Activated T-cell treated with anti-CD3 and anti-CD28 coated beads, Interleukin-2, amount 50 U/mL, for 72 hours (primary cell): Measurements from ENCODE around the gene GLMN. TPM values are rescaled to one million over a fixed set of nuclear protein-coding genes. Genes with fewer than 3 reads are reported as not detected.
"Not testable (repeated sequence)": the region's sequence is repeated elsewhere in the genome, so short reads cannot be mapped to it uniquely, and the experiment has no call there.

Experiments used
- ATAC-seq, 2 donors: fragments of 150-1000 bp; cut with Tn5 transposase; replicated peaks in 1 of 2; 2 replicates each; pipeline ENCODE4 v1.10.0; 2021; ENCODE audit warnings: moderate library complexity in 2 of 2, mild to moderate bottlenecking in 1 of 2
- DNase-seq, 2 donors: peaks; one replicate each; pipeline ENCODE4 v3.0.0; 2021 to 2022; ENCODE audit warnings: mixed read lengths in 1 of 2
- H3K27ac Mint-ChIP-seq: one replicate; pipeline ENCODE4 v1.8.0; 2022; ENCODE audit warnings: mild to moderate bottlenecking, moderate library complexity, mixed read lengths
- H3K27me3 Mint-ChIP-seq: one replicate; pipeline ENCODE4 v1.8.0; 2022; ENCODE audit warnings: low read depth, mixed read lengths
- H3K36me3 Mint-ChIP-seq, 2 donors: one replicate each; pipeline ENCODE4 v1.8.0; 2022; ENCODE audit warnings: mixed read lengths in 2 of 2, mild to moderate bottlenecking in 1 of 2; ENCODE audit not compliant: insufficient read depth in 2 of 2
- H3K4me1 Mint-ChIP-seq: one replicate; pipeline ENCODE4 v1.8.0; 2022; ENCODE audit warnings: low read depth, mixed read lengths
- H3K4me3 Mint-ChIP-seq, 2 donors: one replicate each; pipeline ENCODE4 v1.8.0; 2022; ENCODE audit warnings: mild to moderate bottlenecking in 2 of 2, mixed read lengths in 2 of 2, moderate library complexity in 2 of 2
- H3K9me3 Mint-ChIP-seq, 2 donors: one replicate each; pipeline ENCODE4 v1.8.0; 2022; ENCODE audit warnings: mixed read lengths in 2 of 2
- total RNA-seq, 2 donors: library from RNA; stranded (reverse); gene quantifications; one replicate each; pipeline ENCODE4 v1.2.3, GENCODE V29; 2022

The GLMN gene
- total RNA-seq, 2 donors from 2014 or later, result 22.3 to 27.6 TPM

- Mint-ChIP-seq H3K27me3 (no peaks in the 10 kb centered on the region), H3K4me3 (peak overlapping the region; percentile 61 to 66), H3K9me3 (peaks cover 2% of the 10 kb centered on the region in 2 donors), H3K27ac (peak overlapping the region; percentile 36), H3K36me3 (peaks cover 4 to 36% of the 10 kb centered on the region in 2 donors), H3K4me1 (peaks cover 65% of the 10 kb centered on the region)
- ATAC-seq, result peak; percentile 65 to 74
- peak; percentile 20 to 32 for DNase-seq
Observed at GRCh38 chr1:92317836-92318493, 19.2 kb upstream of the GLMN start.

DNA sequence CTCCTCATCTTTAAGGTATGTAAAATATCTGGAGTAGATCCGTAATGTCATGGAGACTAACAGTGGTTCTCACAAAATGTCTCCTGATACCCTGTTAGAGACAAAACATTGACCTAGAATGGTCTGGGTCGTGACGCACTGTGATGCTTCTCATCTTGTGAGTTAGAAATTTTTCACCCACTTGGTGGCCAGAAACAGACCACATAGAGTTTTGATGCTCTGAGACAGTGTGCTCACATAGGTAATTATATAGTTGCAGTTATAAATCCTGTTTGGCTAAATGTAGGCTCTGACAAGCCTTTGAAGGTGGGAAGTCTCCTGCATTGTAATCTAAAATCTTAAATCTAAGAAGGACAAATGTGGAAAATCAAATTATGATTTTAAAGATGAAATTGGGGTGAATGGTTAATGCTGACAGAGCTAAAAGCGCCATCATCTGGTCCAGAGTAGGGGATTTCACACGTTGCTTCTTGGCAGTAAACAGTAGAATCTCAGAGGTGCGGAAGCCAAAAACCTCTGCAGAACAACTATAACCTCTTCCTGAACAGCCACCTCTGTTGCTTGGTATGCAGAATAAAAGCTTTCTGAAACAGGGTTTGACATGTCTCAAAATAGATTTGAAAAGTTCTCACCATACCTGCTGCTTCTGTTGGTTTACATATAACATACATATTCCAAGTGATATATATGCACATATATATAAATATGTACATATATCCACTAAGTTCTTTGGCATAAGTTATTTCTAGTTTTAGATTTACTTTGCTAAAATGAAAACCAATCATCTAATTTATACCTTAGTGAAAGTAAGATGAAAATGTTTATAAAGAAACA is 17.2 kb upstream of the GLMN start:
- no peaks in the 10 kb centered on the region for H3K27me3 Mint-ChIP-seq
- ATAC-seq, result peak; percentile 89 to 94
- peak overlapping the region; percentile 71 to 93 for H3K4me3 Mint-ChIP-seq
- peak overlapping the region; percentile 96 for H3K27ac Mint-ChIP-seq
- peaks cover 2% of the 10 kb centered on the region in 2 donors for H3K9me3 Mint-ChIP-seq
- peaks cover 80% of the 10 kb centered on the region for H3K4me1 Mint-ChIP-seq
- H3K36me3 Mint-ChIP-seq, result peaks cover 8 to 33% of the 10 kb centered on the region in 2 donors
- DNase-seq, result peak; percentile 71 to 77

GRCh38 chr1:92314024-92314423 is 15.2 kb upstream of the GLMN start:
- Mint-ChIP-seq H3K4me3 (peak overlapping the region; percentile 52 to 70), H3K27me3 (no peaks in the 10 kb centered on the region), H3K9me3 (peaks cover 2% of the 10 kb centered on the region in 2 donors), H3K36me3 (peaks cover 8 to 30% of the 10 kb centered on the region in 2 donors), H3K27ac (peak overlapping the region; percentile 68), H3K4me1 (peaks cover 83% of the 10 kb centered on the region)
- DNase-seq, result peak in 1 of 2 donors; percentile 15
- peak; percentile 22 to 38 for ATAC-seq

DNA sequence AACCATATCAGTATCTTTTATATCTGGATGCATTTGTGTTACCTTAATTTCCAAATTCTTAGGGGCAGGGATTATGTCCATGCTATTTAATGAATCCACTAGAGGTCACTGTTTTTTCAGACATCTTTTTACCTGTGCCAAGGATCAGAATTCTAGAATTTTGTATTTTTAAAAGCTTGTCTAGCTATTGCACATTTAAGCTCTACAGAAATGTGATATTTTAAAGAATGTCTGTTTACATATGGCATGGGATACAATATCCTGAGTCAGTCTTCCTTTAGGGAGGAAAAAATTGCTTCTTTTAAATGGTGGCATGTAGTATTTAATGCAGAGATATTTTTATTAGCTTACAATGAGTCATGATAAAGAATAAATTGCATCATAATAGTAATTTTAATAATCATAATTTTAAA is 11.4 kb upstream of the GLMN start:
- Mint-ChIP-seq H3K4me1 (peaks cover 50% of the 10 kb centered on the region), H3K27ac (no peak overlapping the region)
- peak; percentile 40 to 55 for ATAC-seq

DNA sequence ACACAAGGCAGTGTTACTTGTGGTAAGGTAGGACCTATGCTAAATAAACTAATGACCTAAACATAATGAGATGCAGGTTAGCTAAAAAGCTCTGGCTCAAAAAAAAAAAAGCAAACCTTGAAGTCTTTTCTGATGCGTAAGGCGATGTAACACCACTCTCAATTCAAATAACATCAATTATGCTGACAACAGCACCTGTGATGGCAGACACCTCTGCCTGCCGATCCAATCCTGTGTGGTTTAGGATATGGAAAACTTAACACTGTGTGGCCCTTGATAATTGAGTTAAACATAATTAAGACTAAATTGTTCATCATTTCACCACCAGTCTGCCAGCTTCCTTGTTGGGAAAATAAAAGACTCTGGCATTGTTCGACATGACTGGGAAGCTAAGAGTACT is 9.2 kb upstream of the GLMN start:
- H3K27me3 Mint-ChIP-seq, result no peaks in the 10 kb centered on the region
- no peak overlapping the region for H3K27ac Mint-ChIP-seq
- peaks cover 6 to 23% of the 10 kb centered on the region in 2 donors for H3K36me3 Mint-ChIP-seq
- H3K9me3 Mint-ChIP-seq, result no peaks in the 10 kb centered on the region
- DNase-seq, result no peak
- H3K4me1 Mint-ChIP-seq, result peaks cover 35% of the 10 kb centered on the region
- H3K4me3 Mint-ChIP-seq, result no peak overlapping the region
- ATAC-seq, result no peak

More for the DNA sequence above, 11.4 kb upstream of the GLMN start:
- Mint-ChIP-seq H3K27me3 (no peaks in the 10 kb centered on the region), H3K9me3 (peaks cover 2% of the 10 kb centered on the region in 2 donors), H3K36me3 (peaks cover 4 to 30% of the 10 kb centered on the region in 2 donors), H3K4me3 (no peak overlapping the region)
- DNase-seq, result no peak

DNA sequence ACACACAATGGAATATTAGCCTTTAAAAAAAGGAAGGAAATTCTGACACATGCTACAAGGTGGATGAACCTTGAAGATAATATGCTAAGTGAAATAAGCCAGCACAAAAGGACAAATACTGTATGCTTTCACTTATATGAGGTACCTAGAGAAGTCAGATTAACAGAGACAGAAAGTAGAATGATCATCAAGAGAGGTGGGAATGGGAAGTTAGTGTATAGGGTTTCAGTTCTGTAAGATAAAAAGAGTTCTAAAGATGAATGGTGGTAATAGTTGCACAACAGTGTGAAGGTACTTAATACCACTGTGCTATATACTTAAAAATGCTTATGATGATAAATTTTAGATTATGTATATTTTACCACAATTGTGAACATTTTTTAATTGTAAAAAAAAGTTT is 7.2 kb upstream of the GLMN start:
- H3K36me3 Mint-ChIP-seq, result peaks cover 2 to 24% of the 10 kb centered on the region in 2 donors
- no peak overlapping the region for H3K27ac Mint-ChIP-seq
- no peaks in the 10 kb centered on the region for H3K9me3 Mint-ChIP-seq
- no peak overlapping the region for H3K4me3 Mint-ChIP-seq
- no peaks in the 10 kb centered on the region for H3K27me3 Mint-ChIP-seq
- DNase-seq, result no peak
- ATAC-seq, result no peak
- H3K4me1 Mint-ChIP-seq, result peaks cover 27% of the 10 kb centered on the region

DNA sequence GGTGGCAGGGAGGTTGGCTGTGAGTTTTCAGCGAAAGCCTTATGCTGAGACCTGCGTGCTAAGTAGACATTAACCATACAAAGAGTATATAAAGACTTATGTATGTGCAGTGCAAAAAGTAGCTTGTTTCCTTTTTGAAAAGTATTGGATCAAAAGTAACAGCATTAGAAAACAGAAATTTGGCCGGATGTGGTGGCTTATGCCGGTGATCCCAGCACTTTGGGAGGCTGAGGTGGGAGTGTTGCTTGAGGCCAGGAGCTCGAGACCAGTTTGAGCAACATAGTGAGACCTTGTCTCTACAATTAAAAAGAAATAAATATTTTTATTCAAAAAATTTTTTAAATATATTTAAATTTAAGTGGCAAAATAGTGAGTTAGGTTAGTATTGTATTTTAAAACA is 2.2 kb upstream of the GLMN start:
- peaks cover 50% of the 10 kb centered on the region for H3K4me1 Mint-ChIP-seq
- peak overlapping the region in 1 of 2 donors; percentile 31 for H3K4me3 Mint-ChIP-seq
- peaks cover 0 to 1% of the 10 kb centered on the region in 2 donors for H3K9me3 Mint-ChIP-seq
- no peak overlapping the region for H3K27ac Mint-ChIP-seq
- no peak for DNase-seq
- H3K36me3 Mint-ChIP-seq, result peaks cover 9 to 41% of the 10 kb centered on the region in 2 donors
- H3K27me3 Mint-ChIP-seq, result no peaks in the 10 kb centered on the region
- no peak for ATAC-seq

- DNase-seq (no peak), ATAC-seq (no peak)
- peaks cover 54% of the 10 kb centered on the region for H3K4me1 Mint-ChIP-seq
- H3K27ac Mint-ChIP-seq, result peak overlapping the region; percentile 93
- peaks cover 0 to 1% of the 10 kb centered on the region in 2 donors for H3K9me3 Mint-ChIP-seq
- no peaks in the 10 kb centered on the region for H3K27me3 Mint-ChIP-seq
- peak overlapping the region; percentile 91 to 97 for H3K4me3 Mint-ChIP-seq
- H3K36me3 Mint-ChIP-seq, result peaks cover 11 to 43% of the 10 kb centered on the region in 2 donors
Observed at GRCh38 chr1:92299477-92300150, 827 bp upstream of the GLMN start.

GRCh38 chr1:92298213-92298572 is 594 bp downstream of the GLMN start:
- ATAC-seq (no peak), DNase-seq (no peak)
- H3K36me3 Mint-ChIP-seq, result peaks cover 14 to 42% of the 10 kb centered on the region in 2 donors
- H3K27ac Mint-ChIP-seq, result peak overlapping the region; percentile 93
- H3K4me1 Mint-ChIP-seq, result peaks cover 51% of the 10 kb centered on the region
- no peaks in the 10 kb centered on the region for H3K27me3 Mint-ChIP-seq
- peak overlapping the region; percentile 91 to 97 for H3K4me3 Mint-ChIP-seq
- H3K9me3 Mint-ChIP-seq, result peaks cover 0 to 1% of the 10 kb centered on the region in 2 donors

- Mint-ChIP-seq H3K27ac (no peak overlapping the region), H3K36me3 (peaks cover 12 to 27% of the 10 kb centered on the region in 2 donors)
- DNase-seq, result no peak
Observed at GRCh38 chr1:92291372-92291999, 7.3 kb downstream of the GLMN start.

GRCh38 chr1:92281411-92281810 is 17.4 kb downstream of the GLMN start:
- H3K4me3 Mint-ChIP-seq, result not testable (repeated sequence)

More at GRCh38 chr1:92291372-92291999, 7.3 kb downstream of the GLMN start:
- peaks cover 23% of the 10 kb centered on the region for H3K4me1 Mint-ChIP-seq
- no peaks in the 10 kb centered on the region for H3K27me3 Mint-ChIP-seq
- no peak for ATAC-seq
- H3K4me3 Mint-ChIP-seq, result no peak overlapping the region
- H3K9me3 Mint-ChIP-seq, result peaks cover 0 to 1% of the 10 kb centered on the region in 2 donors

DNA sequence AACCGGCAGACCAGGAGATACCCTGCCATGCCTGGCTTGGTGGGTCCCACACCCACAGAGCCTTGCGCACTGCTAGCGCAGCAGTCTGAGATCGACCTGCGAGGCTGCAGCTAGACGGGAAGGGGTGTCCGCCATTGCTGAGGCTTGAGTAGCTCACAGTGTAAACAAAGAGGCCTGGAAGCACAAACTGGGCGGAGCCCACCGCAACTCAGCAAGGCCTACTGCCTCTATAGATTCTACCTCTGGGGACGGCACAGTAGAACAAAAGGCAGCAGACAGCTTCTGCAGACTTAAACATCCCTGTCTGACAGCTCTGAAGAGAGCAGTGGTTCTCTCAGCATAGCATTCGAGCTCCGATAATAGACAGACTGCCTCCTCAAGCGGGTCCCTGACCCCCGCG is 19.0 kb downstream of the GLMN start:
- H3K27ac Mint-ChIP-seq, H3K9me3 Mint-ChIP-seq, DNase-seq, H3K4me3 Mint-ChIP-seq, H3K4me1 Mint-ChIP-seq, ATAC-seq, H3K27me3 Mint-ChIP-seq: not testable (repeated sequence)
- peaks cover 26 to 62% of the 10 kb centered on the region in 2 donors for H3K36me3 Mint-ChIP-seq

More at GRCh38 chr1:92281411-92281810, 17.4 kb downstream of the GLMN start:
- H3K9me3 Mint-ChIP-seq, H3K4me1 Mint-ChIP-seq, H3K27ac Mint-ChIP-seq, DNase-seq, H3K27me3 Mint-ChIP-seq, ATAC-seq: not testable (repeated sequence)
- peaks cover 28 to 63% of the 10 kb centered on the region in 2 donors for H3K36me3 Mint-ChIP-seq
